GM21423 (cell line): ENCODE measurements around the gene NRARP.
A peak's percentile ranks its signal among the peaks of the same experiment; 100 is the strongest.

ENCODE experiments used
- ATAC-seq: cut with Tn5 transposase; IDR thresholded peaks from one replicate; pipeline ENCODE4 v1.9.1; 2021; ENCODE audit warnings: mild to moderate bottlenecking, moderate library complexity; ENCODE audit not compliant: unreplicated experiment

NRARP gene

GRCh38 chr9:137278721-137279711 is 23.1 kb downstream of the NRARP start:
- ATAC-seq = no peak

DNA sequence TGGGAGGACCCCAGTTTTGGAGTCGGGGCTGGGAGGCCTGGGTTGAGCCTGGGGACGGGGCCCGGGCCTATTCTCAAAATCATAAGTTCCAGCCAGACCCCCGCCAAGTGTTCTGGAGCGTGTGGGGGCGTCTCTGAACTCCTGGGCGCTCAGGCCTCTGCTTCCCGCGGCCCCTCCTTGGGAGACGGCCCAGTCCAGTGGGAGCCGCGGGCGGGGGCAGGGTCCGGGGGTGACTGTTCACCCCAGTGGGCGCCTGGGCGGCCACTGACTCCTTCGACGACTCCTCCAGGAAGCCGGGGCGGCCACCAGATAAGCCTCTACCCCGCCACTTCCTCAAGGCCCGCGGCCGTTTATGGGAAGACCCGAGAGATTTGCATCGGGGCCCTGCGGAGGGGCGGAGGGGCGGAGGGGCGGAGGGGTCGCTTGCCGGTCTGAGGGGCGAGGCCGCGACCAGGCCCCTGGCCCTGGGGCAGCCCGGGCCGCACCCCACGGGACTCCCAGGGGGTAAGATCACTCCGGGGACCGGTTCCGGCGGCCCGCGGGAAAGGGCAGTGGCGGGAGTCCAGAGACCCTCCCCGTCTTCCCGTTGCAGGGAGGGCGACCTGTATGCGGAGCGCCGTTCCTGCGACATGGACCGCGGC is 23.9 kb downstream of the NRARP start:
- ATAC-seq = no peak

GRCh38 chr9:137277329-137278041 is 24.6 kb downstream of the NRARP start, which contains the start of gene TOR4A:
Gene TOR4A, plus strand, starts transcription at chr9:137277726. Its CDS starts 964 bp downstream, at chr9:137278690.
- ATAC-seq = peak; percentile 82

DNA sequence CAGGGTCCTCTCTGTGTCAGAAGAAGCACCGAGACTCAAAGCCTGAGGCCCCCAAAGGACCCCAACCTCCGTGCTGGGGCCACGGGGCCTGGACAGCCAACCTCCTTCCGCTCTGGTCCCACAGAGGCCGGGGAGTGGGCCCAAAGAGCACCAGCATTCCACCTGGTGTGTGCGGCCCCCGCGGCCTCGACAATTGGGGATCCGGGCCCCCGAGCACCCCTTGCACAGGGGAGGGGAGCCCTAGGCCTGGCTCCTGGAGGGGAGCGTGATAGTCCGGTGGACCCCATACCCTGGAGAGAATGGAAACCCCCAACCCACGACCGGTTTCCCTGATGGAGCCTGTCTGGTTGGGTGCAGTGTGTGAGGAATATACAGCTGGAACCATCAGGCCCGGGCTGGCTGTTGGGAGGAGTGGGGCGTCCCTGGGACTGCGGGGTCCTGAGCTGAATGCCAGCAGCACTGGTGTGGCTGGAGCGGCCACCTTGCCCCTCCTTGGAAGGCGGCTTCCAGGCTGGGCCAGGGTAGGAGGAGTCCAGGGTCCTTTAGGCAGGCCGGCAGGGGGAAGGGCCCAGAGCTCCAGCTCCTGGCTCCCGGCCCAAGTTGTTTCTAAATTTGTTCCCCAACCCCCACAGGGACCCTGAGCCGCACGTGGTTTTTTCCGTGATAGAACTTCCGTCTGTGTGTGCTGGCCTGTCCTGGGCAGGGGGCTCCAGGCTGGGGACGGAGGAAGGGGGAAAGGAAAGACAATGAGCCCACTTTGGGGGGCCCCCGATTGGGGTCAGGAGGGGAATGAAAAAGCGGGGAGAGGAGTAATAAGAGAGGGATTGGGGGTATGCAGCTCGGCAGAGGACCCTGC is 25.4 kb downstream of the NRARP start:
- no peak for ATAC-seq

- no peak for ATAC-seq
These were observed 26.2 kb downstream of the NRARP start for GRCh38 chr9:137275588-137276472.

- ATAC-seq = no peak
These were observed 26.9 kb downstream of the NRARP start for GRCh38 chr9:137275203-137275587.

- ATAC-seq = no peak
These were observed 28.3 kb downstream of the NRARP start for GRCh38 chr9:137273611-137274320.

- no peak for ATAC-seq
These were observed 29.0 kb downstream of the NRARP start for GRCh38 chr9:137273095-137273490.

GRCh38 chr9:137272241-137273094 is 29.6 kb downstream of the NRARP start:
- no peak for ATAC-seq

- no peak for ATAC-seq
These were observed 30.4 kb downstream of the NRARP start for GRCh38 chr9:137271696-137272076.

GRCh38 chr9:137270929-137271695 is 31.0 kb downstream of the NRARP start:
- no peak for ATAC-seq

- no peak for ATAC-seq
These were observed 32.8 kb downstream of the NRARP start for GRCh38 chr9:137269231-137269772.

- ATAC-seq = no peak
These were observed 33.4 kb downstream of the NRARP start for GRCh38 chr9:137268538-137269201.

- ATAC-seq = no peak
These were observed 34.1 kb downstream of the NRARP start for GRCh38 chr9:137267933-137268355.

DNA sequence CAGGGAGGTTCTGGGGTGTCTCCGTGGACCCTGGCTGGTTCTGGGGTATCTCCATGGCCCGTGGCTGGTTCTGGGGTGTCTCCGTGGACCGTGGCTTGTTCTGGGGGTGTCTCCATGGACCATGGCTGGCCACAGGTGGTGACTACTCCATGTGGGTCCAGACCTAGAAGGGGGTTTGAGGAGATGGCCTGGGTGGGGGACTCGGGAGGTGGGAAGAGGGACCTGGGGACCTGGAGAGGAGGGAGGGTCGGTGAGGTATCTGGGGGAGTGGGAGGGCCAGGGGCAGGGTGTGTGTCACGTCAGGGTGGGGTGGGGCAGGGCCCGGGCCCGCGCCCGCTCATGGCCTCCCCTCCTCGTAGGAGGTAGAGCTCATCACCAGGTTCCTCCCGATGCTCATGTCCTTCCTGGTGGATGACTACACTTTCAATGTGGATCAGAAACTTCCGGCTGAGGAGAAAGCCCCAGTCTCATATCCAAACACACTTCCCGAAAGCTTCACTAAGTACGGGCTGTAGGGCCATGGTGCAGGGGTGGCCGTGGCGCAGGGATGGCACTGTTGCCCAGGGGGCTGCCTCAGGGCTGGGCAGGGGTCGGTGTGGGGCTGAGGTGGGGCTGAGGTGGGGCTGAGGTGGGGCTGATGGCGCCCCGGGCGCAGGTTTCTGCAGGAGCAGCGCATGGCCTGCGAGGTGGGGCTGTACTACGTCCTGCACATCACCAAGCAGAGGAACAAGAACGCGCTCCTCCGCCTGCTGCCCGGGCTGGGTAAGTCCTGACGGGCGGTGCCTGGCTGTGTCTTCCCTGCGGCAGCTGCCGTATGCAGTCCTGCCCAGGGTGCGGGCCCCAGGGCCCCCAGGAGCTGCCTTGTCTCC is 35.3 kb downstream of the NRARP start:
- no peak for ATAC-seq
